GM10847 (cell line): ENCODE data around the gene SCN10A.

Experiments
- POLR2A ChIP-seq: IDR thresholded peaks from 2 replicates; pipeline ENCODE4 v1.6.1; 2011; ENCODE audit not compliant: insufficient read length; ENCODE audit errors: extremely low read depth

SCN10A gene

GRCh38 chr3:38816026-38816425, at the start of gene SCN10A:
Gene SCN10A, minus strand, starts transcription at chr3:38816217. Its CDS starts 22,207 bp downstream, at chr3:38794010.
- no peak for TF ChIP-seq POLR2A

GRCh38 chr3:38853011-38853410, 37.0 kb upstream of the SCN10A start:
- no peak for TF ChIP-seq POLR2A

- TF ChIP-seq POLR2A: no peak
These were observed 27.9 kb upstream of the SCN10A start for GRCh38 chr3:38843898-38844297.

- no peak for TF ChIP-seq POLR2A
These were observed 26.4 kb upstream of the SCN10A start for GRCh38 chr3:38842266-38842965.

DNA sequence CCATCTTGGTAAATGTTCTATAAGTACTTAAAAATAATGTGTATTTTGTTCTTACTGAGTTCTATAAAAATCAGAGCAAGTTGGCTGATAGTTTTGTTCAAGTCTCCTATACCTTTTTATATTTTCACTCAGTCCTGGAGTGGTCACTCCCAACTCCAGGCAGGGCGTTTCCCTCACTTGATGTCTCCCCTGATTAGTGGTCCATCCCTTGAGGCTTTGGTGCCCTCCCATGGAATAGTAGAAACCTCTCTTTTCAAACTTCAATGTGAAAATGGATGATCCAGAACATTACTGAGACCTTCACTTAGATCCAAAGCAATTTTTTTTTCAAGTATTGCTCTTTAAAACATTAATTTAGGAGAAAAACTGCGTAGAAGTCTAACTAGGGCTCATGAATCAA, 25.0 kb upstream of the SCN10A start:
- TF ChIP-seq POLR2A: no peak

DNA sequence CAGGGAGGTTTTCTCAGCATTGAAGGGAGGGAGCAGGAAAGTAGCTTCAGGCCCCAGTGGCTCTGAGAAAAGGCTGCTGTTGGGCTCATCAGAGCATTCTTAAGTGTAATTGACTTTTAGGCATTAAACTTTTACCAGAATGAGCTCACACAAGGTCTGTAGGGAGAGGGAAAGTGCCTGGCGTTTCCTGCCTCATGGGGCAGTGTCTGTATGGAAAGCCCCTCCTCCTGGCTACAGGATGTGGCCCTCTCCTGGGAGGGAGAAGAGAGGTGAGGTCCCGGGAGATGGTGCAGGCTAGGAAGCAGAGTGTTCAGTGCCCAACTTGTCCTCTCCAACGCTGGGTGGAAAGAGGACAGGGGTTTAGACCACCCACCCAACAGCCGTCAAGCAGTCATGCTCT, 21.3 kb upstream of the SCN10A start:
- TF ChIP-seq POLR2A: no peak

- TF ChIP-seq POLR2A: no peak
These were observed 20.5 kb upstream of the SCN10A start for GRCh38 chr3:38836561-38836960.

DNA sequence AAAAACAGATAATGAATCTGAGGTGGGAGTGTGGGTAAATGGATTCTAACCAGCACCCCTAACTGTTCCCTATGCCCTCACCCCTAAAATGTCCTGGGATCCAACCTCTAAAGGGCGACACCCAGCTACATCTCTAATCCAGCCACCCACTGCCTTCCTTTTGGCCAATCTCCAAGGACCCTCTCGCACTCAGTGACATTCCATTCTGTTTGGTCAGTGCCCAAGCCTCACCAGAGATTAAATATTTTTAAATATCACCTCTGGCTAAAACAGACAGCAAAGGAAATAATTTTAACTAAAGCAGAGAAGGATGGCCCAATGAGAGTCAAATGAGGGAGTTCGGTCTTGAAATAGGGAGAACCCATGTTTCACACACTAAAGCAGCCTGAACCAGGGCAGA, 19.9 kb upstream of the SCN10A start:
- no peak for TF ChIP-seq POLR2A

DNA sequence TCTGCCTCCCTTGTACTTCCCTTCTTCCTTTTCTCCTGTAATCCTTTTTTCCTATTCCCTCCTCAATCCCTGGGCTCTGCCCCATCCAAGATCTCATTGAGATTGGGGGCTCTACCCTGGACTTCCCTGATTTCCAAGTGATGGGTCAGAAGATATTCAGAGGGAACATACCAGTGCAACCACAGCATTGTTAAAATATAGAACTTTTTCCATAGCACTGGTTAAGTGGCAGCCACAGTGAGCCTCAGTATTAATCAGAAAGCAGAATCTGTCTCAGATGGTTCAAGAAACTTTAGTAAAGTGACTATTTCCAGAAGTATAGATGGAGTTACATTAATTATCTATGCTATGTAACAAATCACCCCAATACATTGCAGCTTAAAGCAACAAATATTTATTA, 18.7 kb upstream of the SCN10A start:
- TF ChIP-seq POLR2A: no peak

GRCh38 chr3:38834110-38834509, 18.1 kb upstream of the SCN10A start:
- TF ChIP-seq POLR2A: no peak

DNA sequence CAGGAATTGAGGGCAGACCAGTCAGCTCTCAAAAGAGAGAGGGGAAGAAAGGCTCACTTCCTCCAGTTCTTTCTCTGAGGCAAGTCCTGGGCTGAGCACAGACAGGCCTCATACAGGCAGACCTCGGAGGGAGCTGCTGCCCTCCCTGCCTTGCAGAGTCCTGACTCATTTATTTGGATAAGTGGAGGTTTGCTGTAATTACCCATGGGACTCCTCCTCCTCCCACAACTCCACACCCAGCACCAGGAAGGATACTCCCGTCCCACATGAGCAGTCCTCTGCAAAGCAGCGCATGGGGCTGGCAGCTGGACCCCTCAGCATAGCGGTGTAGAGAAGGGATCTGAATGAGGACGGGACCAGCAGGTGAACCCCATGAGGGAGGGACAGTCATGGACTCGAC, 13.4 kb upstream of the SCN10A start:
- TF ChIP-seq POLR2A: no peak

DNA sequence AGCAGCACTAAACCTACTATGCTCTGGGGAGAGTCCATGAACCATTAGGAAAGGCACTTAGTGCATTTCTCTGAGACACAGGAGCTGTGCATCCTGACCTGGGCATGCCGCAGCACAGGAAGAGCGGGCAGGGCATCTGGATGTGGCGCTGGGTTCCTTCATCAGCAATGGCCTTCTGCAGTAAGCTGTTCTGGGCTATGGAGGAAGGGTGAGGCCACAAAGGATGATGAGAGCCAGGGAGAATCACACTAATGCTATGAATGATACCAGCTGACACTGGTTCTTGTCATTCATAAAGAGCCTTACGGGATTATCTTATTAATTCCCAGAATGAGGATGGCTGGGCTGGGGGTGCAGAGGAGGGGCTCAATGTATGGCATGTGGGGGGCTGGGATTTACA, 12.7 kb upstream of the SCN10A start:
- no peak for TF ChIP-seq POLR2A

GRCh38 chr3:38827791-38828190, 11.8 kb upstream of the SCN10A start:
- TF ChIP-seq POLR2A: no peak

GRCh38 chr3:38826001-38826400, 10.0 kb upstream of the SCN10A start:
- TF ChIP-seq POLR2A: no peak

GRCh38 chr3:38824349-38824748, 8.3 kb upstream of the SCN10A start:
- TF ChIP-seq POLR2A: no peak

GRCh38 chr3:38823722-38824121, 7.7 kb upstream of the SCN10A start:
- TF ChIP-seq POLR2A: no peak

GRCh38 chr3:38823186-38823585, 7.2 kb upstream of the SCN10A start:
- no peak for TF ChIP-seq POLR2A

- no peak for TF ChIP-seq POLR2A
These were observed 4.2 kb downstream of the SCN10A start for GRCh38 chr3:38811822-38812221.

- TF ChIP-seq POLR2A: no peak
These were observed 10.1 kb downstream of the SCN10A start for GRCh38 chr3:38805765-38806386.
